ENCODE data around the gene ASB2.

Gene ASB2

GRCh38 chr14:93902619-93903307 lies 73.6 kb downstream of the ASB2 start:
- no peak for DNase-seq (ENCODE audit: low spot score)

DNA sequence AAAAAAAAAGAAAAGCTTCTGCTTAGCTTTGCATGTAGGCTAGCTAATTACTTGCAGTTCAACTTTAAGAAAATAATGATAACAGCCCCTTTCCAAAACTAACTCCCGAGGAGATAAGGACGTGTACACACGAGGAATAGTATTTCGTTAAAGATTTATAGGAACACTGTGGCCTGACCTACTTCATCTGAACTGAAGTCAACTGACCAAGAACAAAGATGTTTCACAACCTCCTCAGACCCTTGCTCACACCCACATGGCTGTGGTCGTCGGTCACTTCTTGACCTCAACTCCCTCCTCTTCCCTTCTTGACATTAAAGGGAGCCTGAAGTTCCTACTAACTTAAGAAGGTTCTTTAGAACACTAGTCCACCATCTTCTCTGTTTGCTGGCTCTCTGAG lies 74.6 kb downstream of the ASB2 start:
- DNase-seq (ENCODE audit: low spot score) = no peak

DNA sequence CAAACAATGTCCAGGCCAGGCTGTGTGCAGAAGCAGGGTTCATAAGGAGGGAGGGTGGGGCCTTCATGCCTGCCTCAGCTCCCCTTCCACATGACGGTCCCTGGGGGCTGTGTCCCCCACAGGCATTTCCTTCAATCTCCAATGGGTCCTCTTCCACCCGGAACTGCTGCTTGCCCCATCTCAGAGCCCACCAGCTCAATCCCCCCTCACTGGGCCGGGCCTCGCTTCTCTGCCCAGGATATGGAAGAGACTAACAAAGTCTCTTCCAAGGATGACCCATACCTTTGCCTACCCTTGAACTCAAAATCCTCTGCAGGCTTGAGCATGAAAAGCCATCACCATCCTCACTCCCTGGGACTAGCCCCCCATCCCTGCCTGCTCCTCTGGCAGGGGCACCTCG lies 77.6 kb downstream of the ASB2 start:
- DNase-seq (ENCODE audit: low spot score) = no peak

- DNase-seq (ENCODE audit: low spot score) = no peak
These were observed 78.2 kb downstream of the ASB2 start for GRCh38 chr14:93898081-93898611.

DNA sequence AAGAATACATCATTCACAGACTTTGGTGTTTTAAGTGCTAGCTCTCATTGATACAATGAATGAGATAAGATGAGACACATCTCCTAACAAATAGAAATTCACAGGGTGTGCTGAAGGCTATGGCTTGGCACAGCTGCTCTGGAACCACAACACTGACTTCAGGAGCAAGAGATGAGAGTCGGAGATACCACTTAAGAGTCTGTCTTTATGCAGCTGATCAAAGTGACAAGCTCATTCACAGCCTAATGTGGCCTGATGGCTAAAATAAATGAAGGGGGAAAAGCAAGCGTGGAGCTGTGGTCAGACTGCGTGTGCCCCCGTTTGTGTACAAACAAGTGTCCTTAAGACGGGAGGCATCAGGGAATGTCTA lies 78.9 kb downstream of the ASB2 start:
- no peak for DNase-seq (ENCODE audit: low spot score)

- DNase-seq (ENCODE audit: low spot score) = no peak
These were observed 81.3 kb downstream of the ASB2 start for GRCh38 chr14:93895023-93895604.

GRCh38 chr14:93893661-93894261 lies 82.6 kb downstream of the ASB2 start:
- DNase-seq (ENCODE audit: low spot score) = no peak

DNA sequence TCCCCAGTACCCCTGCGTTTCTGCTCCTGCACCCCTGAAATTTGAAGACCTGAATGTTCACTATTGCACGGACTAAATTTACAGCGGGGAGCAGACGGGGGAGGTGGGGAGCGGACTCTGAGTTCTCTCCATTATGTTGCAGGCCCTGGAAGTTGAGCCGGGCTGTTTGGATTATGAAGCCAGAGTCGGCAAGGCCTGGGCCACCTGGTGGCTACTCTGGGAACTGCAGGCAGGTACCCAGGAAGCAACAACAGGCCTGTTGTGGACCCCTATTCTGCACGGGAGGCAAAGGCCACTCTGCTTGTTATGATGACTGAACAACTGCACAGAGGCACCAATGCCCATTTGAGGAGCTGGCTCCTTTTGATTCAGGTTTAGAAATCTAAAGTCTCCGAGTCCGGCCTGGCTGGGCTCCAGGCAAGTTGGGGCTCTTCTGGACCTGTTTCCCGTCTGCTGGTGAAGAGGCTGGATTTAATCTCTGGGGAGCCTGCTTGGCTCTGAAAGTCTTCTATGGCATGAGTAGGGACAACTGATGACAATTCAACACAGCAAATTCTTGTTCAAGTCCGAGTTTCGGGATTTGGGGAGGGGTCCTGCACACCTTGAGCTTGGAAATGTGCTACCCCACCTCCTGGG lies 83.3 kb downstream of the ASB2 start:
- peak; percentile 61 for DNase-seq (ENCODE audit: low spot score)

- no peak for DNase-seq (ENCODE audit: low spot score)
These were observed 83.9 kb downstream of the ASB2 start for GRCh38 chr14:93892505-93892839.

GRCh38 chr14:93891756-93892504 lies 84.4 kb downstream of the ASB2 start:
- DNase-seq (ENCODE audit: low spot score) = no peak

DNA sequence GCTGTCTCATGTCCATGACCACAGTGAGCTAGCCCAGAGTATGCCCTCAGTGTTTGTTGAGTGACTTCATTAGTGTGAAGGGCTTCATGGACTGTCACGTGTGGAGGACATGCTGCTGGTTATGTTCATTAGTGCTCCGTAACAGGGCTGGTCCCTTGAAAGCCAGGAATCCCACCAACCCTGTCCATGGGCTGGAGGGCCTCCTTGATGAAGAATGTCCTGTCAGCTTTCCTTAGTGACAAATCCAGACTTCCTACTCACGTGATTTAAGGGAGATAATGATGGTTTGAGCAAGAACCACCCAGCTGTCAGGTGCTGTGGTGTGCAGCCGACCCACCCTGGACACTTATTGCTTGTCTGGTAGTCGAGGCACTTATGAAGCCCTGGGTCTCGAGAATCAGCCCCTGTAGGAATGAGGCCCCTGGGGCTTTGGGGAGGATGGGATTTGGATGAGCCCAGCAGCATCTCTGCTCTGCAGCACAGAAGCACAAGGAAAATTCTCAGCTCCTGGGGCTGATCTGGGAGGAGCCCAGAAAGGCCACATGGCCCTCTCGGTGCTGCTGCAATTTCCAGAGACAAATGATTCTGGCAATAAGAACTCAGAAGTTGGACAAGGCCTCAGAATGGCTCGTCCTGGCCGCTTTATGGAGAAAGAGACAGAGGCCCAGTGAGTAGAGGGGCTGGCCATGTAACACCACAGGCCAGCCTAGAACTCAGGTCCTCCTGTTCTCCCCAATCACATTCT lies 86.5 kb downstream of the ASB2 start:
- DNase-seq (ENCODE audit: low spot score) = no peak

DNA sequence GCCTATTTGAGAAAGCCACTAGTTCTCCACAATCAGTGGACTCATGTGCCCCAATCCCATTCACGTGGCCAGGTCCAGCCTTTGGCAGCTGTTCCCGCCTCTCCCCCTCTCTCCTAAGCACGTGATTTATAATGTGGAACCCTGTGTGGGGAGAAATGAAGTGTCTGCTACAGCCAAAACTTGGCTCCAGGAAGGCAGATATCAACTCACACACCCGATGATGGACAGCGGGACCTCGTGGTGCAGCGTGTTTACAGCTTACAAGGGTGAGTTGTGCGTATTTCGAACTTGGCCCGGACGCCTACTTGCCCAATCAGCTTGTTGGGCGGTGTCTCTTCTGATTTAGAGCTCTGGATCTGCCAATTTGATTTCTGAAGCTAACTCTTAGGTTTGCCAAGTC lies 87.4 kb downstream of the ASB2 start:
- DNase-seq (ENCODE audit: low spot score) = no peak

DNA sequence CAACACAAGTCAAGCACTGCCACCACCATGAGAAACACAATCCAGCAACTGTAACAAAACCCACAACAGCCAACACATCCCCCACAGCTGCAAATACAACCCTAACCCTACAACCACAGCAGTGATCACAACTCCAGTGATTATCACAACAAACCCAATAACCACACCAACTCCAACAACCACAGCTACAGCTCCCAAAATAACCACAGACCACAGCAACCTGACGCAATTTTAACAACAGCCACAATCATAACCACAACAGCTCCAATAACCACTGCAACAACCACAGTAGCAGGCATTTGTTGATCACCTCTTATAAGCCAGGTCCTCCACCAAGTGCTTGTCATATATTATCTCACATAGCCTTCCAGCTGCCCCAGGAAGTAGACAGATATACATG lies 91.4 kb downstream of the ASB2 start:
- no peak for DNase-seq (ENCODE audit: low spot score)

Measured in HuH-7.5 (cell line).